ENCODE measurements around the gene HVCN1.

DNA sequence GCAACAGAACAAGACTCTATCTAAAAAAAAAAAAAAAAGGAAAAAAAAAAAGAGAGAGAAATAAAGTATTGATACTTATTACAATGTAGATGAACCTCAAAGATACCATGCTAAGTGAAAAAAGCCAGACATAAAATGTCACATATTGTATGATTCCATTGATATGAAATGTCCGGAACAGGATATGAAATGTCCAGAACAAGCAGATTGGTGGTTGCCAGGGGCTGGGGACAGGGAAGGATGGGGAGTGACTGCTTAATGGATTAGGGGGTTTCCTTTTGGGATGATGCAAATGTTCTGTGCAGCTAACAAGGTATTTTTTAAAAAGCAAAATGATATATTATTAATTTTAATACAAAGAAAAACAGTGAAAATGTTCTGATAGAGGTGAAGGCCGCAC lies 5.0 kb downstream of the HVCN1 start:
- TF ChIP-seq, protein P1, sequence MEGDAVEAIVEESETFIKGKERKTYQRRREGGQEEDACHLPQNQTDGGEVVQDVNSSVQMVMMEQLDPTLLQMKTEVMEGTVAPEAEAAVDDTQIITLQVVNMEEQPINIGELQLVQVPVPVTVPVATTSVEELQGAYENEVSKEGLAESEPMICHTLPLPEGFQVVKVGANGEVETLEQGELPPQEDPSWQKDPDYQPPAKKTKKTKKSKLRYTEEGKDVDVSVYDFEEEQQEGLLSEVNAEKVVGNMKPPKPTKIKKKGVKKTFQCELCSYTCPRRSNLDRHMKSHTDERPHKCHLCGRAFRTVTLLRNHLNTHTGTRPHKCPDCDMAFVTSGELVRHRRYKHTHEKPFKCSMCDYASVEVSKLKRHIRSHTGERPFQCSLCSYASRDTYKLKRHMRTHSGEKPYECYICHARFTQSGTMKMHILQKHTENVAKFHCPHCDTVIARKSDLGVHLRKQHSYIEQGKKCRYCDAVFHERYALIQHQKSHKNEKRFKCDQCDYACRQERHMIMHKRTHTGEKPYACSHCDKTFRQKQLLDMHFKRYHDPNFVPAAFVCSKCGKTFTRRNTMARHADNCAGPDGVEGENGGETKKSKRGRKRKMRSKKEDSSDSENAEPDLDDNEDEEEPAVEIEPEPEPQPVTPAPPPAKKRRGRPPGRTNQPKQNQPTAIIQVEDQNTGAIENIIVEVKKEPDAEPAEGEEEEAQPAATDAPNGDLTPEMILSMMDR (conservative IDR thresholded peaks at IDR 0.05; ENCODE audit: low read depth, low read length): no peak
- no peak for TF ChIP-seq EZH2 (IDR thresholded peaks at IDR 0.05; ENCODE audit: low read length, unreplicated experiment)
